GM12891 (cell line): ENCODE data around the gene VRK1.

Source experiments
- POLR2A ChIP-seq: IDR thresholded peaks from 2 replicates; pipeline ENCODE4 v1.6.1; 2011; ENCODE audit warnings: low read depth, low read length, control low read depth
- POLR2AphosphoS5 ChIP-seq: IDR thresholded peaks from 2 replicates; pipeline ENCODE4 v1.6.1; 2011; ENCODE audit warnings: low read depth, low read length, control low read depth
- SPI1 ChIP-seq: IDR thresholded peaks from 2 replicates; pipeline ENCODE4 v1.6.1; 2011; ENCODE audit warnings: low read depth, low read length, control low read depth
- TAF1 ChIP-seq: IDR thresholded peaks from 2 replicates; pipeline ENCODE4 v1.6.1; 2011; ENCODE audit warnings: low read depth, low read length, control low read depth

GRCh38 chr14:96798956-96799355, 1.8 kb downstream of the VRK1 start:
- TF ChIP-seq POLR2A (no peak), POLR2AphosphoS5 (no peak), TAF1 (no peak), SPI1 (no peak)
